Measurements from ENCODE around the gene TLCD3A.
"Not testable (repeated sequence)": the region's sequence is repeated elsewhere in the genome, so short reads cannot be mapped to it uniquely, and the experiment has no call there.

The TLCD3A gene

DNA sequence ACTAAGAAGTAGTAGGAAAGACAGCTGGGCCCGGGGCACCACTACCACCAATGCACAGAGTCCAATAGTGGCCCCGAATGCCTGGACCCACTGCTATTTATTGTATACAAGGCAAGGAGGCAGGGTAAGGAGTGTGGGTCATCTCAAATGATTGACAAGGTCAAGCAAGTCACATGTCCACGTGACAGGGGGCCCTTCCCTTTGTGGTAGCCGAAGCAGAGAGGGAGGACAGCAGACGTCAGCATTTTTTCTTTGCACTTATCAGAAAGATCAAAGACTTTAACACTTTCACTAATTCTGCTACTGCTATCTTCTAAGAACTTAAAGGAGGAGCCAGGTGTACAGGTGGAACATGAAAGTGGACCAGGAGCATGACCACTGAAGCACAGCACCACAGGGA is 24.3 kb upstream of the TLCD3A start:
- DNase-seq (ENCODE audit: low read depth): no peak

DNA sequence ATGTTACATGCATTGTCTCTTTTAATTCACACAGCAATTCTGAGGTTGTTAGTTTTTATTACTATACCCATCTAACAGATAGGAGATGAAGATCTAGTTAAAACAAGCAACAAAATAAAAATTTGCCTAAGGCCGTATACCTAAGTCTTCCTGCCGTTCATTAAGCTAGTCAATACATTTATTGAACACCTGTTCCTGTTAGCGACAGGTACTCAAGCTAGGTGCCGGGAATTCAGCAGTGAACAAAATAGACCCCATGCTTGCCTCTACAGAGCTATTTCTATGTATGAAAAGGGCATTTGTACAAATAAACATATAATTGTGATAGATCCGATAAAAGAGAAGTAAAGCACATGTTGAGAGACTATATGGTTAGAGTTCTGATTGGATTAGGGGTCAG is 14.3 kb upstream of the TLCD3A start:
- DNase-seq (ENCODE audit: low read depth): no peak

DNA sequence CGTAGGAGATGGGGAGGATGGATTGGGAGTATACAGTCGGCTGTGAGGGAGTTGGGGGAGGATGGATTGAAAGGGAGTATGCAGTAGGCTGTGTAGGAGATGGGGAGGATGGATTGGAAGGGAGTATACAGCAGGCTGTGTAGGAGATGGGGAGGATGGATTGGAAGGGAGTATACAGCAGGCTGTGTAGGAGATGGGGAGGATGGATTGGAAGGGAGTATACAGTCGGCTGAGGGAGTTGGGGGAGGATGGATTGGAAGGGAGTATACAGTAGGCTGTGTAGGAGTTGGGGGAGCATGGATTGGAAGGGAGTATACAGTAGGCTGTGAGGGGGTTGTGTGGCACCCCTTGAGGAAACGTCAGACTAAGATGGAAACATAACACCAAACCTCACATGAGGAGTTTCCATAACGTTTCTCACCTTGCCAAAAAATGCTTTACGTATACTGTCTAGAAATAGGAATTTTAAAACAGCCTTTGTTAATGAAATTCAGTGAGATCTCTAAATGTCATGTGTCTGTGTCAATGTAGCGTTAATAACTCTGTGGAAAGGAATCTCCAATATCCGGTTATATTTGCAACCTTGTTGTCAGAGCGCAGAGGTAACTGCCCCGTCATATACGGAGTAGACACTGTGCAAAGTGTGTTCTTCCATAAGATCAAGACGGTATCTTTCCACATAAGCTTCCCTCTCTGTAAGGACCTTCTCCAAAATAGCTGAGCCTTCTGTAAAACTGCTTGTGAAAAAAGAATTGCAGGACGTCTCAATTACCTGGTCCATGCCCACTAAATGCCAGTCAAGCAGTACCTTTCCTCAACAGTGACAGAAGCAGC is 11.5 kb upstream of the TLCD3A start:
- no peak for DNase-seq (ENCODE audit: low read depth)

DNA sequence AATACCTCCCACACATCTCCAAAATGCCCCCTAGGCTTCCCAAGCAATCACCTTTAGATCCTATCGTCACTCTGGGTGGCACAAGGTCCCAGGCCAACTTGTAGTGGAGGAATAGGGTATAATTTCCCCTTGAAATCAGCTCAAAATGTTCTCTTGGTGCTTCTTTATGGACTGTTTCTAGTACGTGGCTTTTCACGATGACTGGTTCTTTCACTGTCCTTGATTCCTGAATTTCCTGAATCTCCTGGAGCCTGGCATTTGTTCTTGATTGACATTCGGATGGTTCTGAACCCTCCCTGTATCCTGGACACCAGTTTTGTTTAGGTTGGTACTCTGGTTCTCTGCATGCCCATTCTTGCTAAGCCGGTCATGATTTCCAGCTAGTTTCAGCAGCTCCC is 10.9 kb upstream of the TLCD3A start:
- no peak for DNase-seq (ENCODE audit: low read depth)

DNA sequence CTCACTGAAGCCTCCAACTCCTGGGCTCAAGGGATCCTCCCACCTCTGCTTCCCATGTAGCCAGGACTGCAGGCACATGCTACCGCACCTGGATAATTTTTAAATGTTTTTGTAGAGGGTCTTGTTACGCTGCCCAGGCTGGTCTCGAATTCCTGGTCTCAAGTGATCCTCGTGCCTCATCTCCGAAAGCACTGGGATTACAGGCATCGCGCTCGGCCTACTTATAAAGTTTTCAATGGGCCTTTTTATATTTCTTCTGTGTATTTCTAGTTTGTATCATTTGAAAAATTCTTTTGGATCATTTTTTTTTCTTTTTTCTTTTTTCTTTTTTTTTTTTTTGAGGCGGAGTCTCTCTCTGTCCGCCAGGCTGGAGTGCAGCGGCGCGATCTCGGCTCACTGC is 7.3 kb upstream of the TLCD3A start:
- DNase-seq (ENCODE audit: low read depth): no peak

DNA sequence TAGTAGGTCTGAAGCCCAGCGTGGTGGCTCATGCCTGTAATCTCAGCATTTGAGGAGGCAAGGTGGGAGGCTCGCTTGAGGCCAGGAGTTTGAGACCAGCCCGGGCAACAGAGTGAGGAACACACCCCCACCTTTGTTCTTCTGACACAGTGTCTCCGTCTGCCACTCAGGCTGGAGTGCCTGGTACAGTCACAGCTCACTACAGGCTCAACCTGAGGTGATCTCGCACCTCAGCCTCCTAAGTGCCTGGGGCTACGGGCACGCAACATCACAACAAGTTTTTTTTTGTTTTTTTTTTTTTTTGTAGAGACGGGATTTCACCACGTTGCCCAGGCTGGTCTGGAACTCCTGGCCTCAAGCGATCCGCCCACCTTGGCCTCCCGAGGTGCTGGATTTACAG is 6.7 kb upstream of the TLCD3A start:
- no peak for DNase-seq (ENCODE audit: low read depth)

DNA sequence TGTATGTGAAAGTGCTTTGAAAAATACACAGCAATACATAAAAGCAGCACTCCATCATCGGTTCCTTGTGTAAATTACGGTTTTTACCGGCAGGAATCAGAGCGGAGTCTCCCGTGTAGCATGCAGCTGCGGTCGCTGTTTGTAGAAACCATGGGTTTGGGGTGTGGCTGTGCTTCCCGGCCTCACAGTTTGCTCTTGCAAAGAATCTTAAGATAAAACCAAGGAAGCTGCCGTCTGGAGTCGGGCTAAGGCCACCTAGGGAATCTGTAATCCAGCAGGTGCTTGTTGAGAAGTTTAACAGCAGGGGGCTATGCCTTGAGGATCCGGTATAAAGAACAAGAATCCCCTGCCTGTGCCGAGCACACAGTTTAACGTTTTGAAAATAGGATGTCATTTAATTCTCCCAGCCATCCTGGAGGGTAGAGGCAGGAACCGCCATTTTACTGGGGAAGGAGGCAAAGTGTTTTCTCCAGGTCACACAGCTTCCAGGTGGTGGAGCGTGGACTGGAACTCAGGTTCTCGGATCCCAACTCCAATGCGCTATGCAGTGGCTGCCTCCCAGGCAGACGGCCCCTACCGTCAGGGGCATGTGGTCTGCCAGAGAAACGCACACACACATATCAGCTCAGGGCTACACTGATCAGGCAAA is 6.0 kb upstream of the TLCD3A start:
- no peak for DNase-seq (ENCODE audit: low read depth)

DNA sequence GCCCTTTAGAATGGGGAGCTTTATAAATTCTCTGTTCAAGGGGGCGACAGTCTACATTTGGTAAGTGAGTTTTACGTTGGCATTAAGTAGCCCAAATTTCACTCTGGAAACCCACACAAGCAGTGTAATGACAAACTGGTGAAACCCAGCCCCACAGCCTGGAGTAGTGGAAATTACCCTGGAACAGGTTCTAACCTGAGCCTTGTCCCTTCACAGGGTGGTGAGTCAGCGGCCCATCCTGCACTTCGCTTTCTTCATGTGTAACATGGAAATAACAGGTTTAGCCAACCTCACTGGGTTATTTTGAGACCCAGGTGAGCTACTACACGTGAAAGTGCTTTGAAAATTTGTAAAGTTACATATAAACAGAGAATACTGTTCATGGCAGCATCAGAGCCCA is 3.5 kb upstream of the TLCD3A start:
- no peak for DNase-seq (ENCODE audit: low read depth)

DNA sequence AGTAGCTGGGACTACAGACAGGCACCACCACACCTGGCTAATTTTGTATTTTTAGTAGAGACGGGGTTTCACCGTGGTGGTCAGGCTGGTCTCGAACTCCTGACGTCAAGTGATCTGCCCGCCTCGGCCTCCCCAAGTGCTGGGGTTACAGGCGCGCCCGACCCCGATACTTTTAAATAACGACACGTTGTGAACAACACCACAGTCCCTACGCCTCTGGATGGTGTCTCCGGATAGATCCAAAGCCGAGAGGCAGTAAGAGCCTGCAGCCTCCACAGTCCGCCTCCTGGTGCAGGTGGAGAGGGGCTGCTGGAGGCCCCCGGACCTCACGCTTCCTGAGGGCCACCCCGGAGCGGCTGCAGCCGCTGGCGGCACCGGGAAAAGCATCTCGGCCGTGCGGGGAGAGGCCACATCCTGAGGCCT is 741 bp upstream of the TLCD3A start:
- no peak for DNase-seq (ENCODE audit: low read depth)

DNA sequence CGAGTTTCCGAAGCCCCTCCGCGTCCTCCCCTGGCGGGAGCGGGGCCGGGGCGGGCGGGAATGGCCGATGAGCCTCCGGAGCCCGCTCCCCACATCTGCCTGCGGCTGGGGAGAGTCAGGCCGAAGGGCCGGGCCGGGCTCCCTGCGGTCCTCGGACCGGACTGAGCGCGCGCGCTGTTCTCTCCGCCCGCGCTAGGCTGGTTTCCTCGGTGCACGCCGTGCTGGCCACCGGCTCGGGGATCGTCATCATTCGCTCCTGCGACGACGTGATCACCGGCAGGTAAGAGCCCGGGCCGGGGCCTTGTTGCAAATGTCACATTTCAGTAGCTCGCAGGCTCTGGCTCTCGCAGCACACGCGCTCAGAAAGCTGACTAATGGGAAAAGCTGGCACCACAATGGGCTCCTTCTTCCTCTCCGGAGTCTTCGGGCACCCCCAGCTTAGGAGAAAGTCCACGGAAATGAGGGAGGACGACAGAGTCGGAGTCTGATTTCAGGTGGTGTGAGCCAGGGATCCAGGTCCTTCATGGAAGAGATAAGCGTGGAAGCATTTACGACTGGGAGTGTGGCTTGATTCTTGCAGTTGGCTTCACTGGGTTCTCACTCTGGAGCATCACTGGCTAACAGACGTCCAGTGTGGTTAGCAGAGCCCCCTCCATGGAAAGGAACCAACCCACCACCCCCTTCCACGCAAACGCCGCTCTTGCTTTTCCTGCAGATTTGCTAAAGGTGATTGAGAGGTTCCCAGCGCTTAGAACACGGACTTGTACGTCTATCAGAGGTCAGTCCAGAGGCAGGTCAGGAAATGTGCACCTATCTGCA is 715 bp downstream of the TLCD3A start:
- no peak for DNase-seq (ENCODE audit: low read depth)

DNA sequence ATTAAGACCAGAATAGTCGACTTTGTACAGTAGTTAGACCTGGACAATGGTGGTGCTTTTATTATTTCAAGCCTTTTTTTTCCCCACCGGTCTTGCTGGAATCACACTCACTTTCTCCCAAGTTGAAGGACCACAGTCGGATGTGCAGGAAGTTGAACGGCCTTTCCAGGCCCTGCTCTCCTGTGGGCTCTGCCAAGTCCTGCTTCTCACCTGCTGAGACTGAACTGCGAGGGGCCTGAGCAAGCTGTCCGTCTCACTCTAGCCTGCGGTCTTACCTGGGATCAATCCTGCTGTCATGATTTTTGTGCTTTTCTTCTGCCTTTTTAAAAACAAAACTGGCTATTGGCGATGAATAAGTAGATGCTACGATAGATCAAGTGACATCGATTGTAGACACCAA is 1.3 kb downstream of the TLCD3A start:
- DNase-seq (ENCODE audit: low read depth): no peak

DNA sequence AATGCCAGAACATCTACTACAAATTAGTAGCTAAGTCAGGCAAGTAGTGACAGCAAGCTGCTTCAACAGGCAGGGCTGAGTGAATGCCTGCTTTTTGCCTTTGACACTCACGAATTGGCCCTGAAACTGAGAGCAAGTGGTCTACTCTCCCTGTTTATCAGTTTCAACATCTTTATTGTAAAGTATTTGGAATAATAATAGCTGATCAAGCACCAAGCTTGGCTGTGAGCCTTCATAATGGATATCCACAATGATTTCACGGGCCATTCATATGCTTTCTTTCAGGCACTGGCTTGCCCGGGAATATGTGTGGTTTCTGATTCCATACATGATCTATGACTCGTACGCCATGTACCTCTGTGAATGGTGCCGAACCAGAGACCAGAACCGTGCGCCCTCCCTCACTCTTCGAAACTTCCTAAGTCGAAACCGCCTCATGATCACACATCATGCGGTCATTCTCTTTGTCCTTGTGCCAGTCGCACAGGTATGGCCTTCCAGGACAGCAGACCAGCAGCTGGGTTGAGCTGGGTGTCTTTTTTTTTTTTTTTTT is 5.2 kb downstream of the TLCD3A start:
- DNase-seq (ENCODE audit: low read depth): no peak

DNA sequence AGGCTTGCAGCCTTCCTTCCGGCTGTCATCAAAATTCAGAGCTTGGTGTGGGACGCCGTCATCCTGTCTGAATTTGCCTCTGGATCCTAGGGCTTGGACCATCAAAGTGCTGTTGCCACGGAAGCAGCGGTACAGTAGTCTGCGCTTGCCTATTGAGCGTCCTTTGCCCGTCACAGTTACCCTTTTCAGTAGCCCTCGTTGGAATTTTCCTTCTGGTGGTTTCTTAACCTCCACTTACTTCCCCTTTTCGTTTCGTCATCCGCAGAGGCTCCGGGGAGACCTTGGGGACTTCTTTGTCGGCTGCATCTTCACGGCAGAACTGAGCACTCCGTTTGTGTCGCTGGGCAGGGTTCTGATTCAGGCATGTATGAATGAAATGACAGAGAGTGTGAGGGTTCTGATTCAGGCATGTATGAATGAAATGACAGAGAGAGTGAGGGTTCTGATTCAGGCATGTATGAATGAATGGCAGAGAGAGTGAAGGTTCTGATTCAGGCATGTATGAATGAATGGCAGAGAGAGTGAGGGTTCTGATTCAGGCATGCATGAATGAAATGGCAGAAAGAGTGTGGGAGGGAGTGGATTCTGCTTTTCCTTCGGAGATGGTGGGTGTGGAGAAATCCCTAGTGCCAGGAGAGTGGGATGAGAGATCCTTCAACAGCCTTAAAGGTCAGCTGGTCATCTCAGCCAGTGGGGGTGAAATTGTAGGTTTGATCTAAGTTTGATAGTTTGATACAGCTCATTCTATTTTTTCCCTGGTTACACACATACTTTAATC is 8.0 kb downstream of the TLCD3A start:
- DNase-seq (ENCODE audit: low read depth): no peak

DNA sequence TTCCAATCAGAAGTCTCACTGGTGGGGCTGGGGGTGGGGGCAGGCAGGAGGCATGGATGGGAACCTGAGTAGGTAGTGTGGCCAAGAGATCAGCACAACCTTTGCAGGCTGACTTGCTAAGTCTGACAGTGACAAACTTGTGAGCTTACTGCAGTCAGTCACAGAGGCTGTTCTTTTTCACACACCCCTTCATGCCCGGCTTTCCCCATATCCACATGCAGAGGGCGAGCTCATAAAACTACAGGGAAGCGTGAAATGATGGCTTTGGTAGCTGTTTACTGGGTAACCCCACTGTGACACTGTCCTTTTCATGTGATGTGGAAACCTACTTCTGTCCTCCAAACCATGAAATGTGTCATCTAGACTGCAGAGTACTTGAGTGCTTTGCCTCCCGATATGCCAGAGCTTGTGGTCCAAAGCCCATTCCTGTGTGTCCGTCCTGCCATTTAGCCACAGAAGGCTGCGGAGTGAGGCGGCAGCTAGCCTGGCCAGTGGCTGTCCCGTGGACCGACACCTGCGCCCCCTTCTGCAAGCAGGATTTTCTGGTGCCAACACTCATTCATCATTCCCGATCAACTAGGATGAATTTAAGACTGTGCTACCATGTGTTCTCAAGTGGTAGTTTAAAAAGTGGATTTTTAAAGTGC is 9.9 kb downstream of the TLCD3A start:
- no peak for DNase-seq (ENCODE audit: low read depth)

DNA sequence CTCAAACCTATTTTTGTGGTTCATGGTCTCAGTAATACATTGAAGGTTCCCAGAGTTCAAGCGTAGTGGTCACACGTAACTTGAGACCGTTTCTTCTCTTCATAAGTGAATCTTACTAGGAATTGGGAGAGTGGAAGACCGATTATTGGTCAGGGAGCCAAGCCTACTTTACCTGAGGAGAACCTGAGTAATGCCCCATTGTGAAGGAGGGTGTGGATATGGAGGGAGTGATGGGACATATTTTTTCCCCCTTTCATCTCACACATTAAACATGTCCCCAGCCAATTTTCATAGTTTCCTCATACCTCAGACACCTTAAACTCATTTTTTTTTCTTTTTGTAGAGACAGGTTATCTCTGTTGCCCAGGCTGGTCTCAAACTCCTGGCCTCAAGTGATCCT is 10.7 kb downstream of the TLCD3A start:
- no peak for DNase-seq (ENCODE audit: low read depth)

DNA sequence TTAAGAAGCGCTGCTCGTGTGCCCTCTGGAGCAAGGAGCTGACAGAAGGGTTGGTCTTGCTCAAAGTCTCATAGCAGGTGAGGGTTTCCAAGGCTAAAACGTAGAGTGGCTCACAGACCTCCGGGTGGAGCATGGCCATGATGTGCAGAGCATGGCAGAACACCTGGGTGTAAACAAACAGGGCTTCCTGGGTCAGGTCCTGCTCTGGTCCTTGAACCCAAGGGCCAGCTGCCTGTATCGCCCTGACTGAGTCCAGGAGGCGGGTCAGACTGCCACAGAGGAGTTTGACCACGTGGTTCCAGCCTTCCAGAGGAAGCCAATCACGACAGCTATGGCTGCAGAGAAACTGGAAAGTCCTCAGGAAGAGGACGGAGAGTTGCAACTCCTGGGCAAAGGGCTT is 12.5 kb downstream of the TLCD3A start:
- DNase-seq (ENCODE audit: low read depth): no peak

DNA sequence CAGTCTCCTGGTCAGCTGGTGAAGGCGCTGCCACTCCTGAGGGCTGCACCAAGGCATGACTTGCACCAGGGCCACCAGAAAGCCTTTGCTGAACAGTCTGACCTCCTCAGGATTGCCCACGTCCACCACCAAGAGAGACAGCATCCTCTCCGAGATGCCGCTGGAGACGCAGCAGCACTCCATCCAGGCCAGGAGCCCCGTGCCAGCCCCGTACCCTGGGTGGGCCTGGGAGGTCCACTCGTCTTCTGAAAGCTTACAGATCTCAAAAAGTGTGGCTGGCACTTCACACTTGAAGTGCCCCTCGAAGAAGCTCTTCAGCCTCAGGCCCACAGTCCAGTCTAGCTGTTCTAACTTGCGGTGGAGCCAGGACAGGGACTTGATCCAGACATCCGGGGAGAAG is 13.0 kb downstream of the TLCD3A start:
- no peak for DNase-seq (ENCODE audit: low read depth)

DNA sequence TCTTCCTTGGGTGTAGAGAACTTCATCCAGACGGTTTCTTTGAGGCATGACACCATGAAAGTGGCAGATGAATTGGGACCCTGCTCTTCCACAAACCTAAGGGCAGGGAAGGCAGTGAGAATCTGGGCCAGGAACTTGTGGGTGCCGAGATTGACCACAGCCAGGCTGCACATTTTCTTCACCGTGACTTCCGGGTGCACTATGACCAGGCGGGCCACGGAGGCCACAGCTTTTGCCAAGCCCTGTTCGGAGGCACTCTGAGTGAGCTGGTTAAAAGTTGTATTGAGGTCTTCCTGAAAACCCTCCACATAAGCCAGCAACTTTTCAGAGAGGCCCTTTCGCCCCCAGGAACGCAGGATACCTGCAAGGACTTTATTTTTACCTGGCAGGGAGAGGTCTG is 13.8 kb downstream of the TLCD3A start:
- no peak for DNase-seq (ENCODE audit: low read depth)

DNA sequence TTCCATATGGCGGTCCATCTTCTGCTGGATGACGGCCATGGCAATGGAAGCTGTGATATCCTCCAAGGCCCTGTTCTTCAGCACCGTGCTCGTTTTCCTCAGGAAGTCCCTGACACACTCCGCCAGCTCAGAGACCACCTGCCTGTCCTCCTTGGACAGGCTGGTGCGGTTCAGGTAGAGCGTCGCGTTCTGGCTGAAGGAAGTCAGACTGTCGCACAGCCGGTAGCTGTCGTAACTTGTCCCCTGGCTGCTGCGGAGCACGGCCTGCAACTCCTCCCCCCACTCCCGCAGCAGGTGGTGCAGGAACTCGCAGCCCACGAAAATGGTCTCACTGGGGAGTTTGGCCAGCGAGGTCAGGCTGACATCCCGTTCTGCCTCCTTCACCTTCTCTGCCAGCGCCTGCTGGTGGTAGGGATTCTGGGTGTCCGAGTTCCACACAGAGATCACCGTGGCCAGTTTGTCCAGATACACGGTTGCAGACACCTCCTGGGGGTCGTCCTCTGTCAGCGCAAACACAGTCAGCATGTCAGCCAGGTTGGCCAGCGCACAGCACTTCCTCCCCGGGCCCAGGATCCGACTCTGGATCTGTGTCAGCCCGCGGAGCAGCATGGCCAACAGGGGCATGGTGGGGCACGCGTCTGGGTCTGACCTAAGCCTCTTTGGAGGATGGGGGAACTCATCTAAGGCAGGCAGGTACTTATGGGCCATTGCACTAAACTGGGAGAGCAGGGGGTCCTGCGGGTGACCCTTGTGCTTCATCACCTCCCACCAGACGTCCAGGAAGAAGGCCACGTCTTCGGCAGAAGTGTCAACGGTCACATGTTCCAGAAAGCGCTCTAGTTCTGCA is 14.6 kb downstream of the TLCD3A start:
- no peak for DNase-seq (ENCODE audit: low read depth)

DNA sequence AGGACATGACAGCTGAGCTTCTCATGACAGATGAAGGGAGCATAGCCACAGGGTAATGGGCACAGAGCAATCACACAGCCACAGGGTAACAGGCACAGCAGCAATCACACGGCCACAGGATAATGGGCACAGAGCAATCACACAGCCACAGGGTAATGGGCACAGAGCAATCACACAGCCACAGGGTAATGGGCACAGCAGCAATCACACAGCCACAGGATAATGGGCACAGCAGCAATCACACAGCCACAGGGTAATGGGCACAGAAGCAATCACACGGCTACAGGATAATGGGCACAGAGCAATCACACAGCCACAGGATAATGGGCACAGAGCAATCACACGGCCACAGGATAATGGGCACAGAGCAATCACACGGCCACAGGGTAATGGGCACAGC is 16.2 kb downstream of the TLCD3A start:
- not testable (repeated sequence) for DNase-seq (ENCODE audit: low read depth)

Measured in fibroblast of the conjunctiva (primary cell).